CD4-positive, alpha-beta T cell treated with Interleukin-15 for 4 hours (primary cell): ENCODE results near the gene SLC45A1.

Source experiments
- DNase-seq: peaks from one replicate; pipeline ENCODE4 v3.0.0-alpha.2; 2020; ENCODE audit warnings: low spot score

Gene SLC45A1

GRCh38 chr1:8384577-8384976, 66.7 kb downstream of the SLC45A1 start:
- DNase-seq = no peak

DNA sequence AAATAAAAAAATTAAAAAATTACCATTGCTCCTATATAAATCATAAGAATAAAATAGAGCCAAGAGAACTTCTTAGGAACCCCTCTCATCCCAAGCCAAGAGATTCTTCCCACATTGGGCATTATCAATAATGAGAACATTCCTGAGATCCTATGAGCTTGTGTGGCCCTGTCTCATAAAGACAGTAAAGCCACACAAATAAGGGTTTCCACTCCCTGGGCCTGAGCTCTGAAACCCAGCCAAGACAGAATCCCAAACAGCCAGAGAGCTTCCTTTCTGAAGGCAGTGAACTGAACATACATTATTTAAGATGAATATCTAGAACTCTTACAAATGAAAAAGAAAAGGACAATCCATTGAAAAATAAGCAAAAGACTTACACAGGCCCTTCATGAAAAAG, 68.3 kb downstream of the SLC45A1 start:
- no peak for DNase-seq

GRCh38 chr1:8388732-8389562, 71.0 kb downstream of the SLC45A1 start:
- DNase-seq = no peak

GRCh38 chr1:8389958-8390535, 72.1 kb downstream of the SLC45A1 start:
- no peak for DNase-seq

DNA sequence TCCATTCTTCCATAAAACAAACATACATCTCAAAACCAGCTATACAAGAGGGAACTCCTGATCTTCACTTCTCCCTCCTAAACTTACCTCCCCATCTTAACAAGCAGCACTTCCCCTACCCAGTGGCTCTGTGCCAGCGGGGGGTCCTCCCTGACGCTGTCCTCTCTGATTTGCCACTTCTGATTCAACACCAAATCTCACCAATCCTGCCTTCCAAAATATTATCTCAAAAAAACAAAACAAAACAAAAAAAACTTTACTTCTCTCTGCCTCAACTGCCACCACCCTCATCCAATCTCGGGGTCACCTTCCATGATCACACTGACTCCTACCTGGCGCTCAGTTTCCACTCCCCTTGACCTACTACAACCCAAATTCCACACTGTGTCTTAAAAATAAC, 72.8 kb downstream of the SLC45A1 start:
- DNase-seq = no peak

- no peak for DNase-seq
Observed at GRCh38 chr1:8392522-8392921, 74.6 kb downstream of the SLC45A1 start.
